Right atrium auricular region (tissue), 2 donors: Measurements from ENCODE around the gene CA11. TPM values are rescaled to one million over a fixed set of nuclear protein-coding genes. Genes with fewer than 3 reads are reported as not detected.
A peak's percentile ranks its signal among the peaks of the same experiment; 100 is the strongest.

Source experiments
- DNase-seq: peaks from one replicate; pipeline ENCODE4 v3.0.0-alpha.2; 2019; ENCODE audit warnings: low spot score
- H3K27ac ChIP-seq, 2 donors: fragments of 200-600 bp; sonication (generic); 1 replicate in 1 of 2; 2 replicates in 1 of 2; pipeline ENCODE4 v1.5.1; 2016 to 2019
- H3K27me3 ChIP-seq, 2 donors: fragments of 200-600 bp; sonication (generic); one replicate each; pipeline versions ENCODE4 v1.5.1 to v1.6.0; 2017 to 2019
- H3K36me3 ChIP-seq: fragments of 200-600 bp; sonication (generic); one replicate; pipeline ENCODE4 v1.5.1; 2016
- H3K4me1 ChIP-seq, 2 donors: fragments of 200-600 bp; sonication (generic); one replicate each; pipeline versions ENCODE4 v1.5.1 to v1.6.0; 2017 to 2019
- H3K4me3 ChIP-seq, 2 donors: fragments of 200-600 bp; sonication (generic); 1 replicate in 1 of 2; 2 replicates in 1 of 2; pipeline ENCODE4 v1.5.1; 2017 to 2019; ENCODE audit warnings: mild to moderate bottlenecking in 1 of 2, moderate library complexity in 1 of 2
- H3K9me3 ChIP-seq, 2 donors: fragments of 200-600 bp; sonication (generic); one replicate each; pipeline ENCODE4 v1.5.1; 2019
- CTCF ChIP-seq, 2 donors: fragments of 200-600 bp; sonication (generic); IDR thresholded peaks; one replicate each; pipeline ENCODE4 v1.5.1; 2019; ENCODE audit warnings: antibody characterized with exemption in 2 of 2
- total RNA-seq, 2 donors: library from RNA; depleted of rRNA; stranded (reverse); fragments of >200 nt; gene quantifications; one replicate each; pipeline ENCODE4 v1.1.0, GENCODE V29; 2016

The CA11 gene
- total RNA-seq, 2 donors from 2014 or later = 3.4 to 13.3 TPM

GRCh38 chr19:48631225-48631624, 14.8 kb downstream of the CA11 start:
- no peak for DNase-seq
- Histone ChIP-seq H3K36me3 (peaks cover 1% of the 10 kb centered on the region), H3K4me3 (peak overlapping the region in 1 of 2 donors; percentile 32), H3K9me3 (no peaks in the 10 kb centered on the region), H3K4me1 (peaks cover 0 to 63% of the 10 kb centered on the region in 2 donors), H3K27ac (peak overlapping the region; percentile 80 to 89), H3K27me3 (no peaks in the 10 kb centered on the region)
- TF ChIP-seq CTCF (IDR thresholded peaks at IDR 0.05) = no peak

GRCh38 chr19:48630296-48631063, 15.5 kb downstream of the CA11 start:
- Histone ChIP-seq H3K4me3 (peak overlapping the region in 1 of 2 donors; percentile 32), H3K9me3 (no peaks in the 10 kb centered on the region), H3K4me1 (peaks cover 0 to 58% of the 10 kb centered on the region in 2 donors), H3K27me3 (no peaks in the 10 kb centered on the region), H3K27ac (peak overlapping the region; percentile 80 to 89), H3K36me3 (peaks cover 7% of the 10 kb centered on the region)
- peak; percentile 87 for DNase-seq
- peak in 1 of 2 donors; percentile 55 for TF ChIP-seq CTCF (IDR thresholded peaks at IDR 0.05)

GRCh38 chr19:48629599-48630295, 16.2 kb downstream of the CA11 start:
- DNase-seq = peak; percentile 76
- Histone ChIP-seq H3K4me3 (peak overlapping the region in 1 of 2 donors; percentile 32), H3K36me3 (peaks cover 7% of the 10 kb centered on the region), H3K27me3 (no peaks in the 10 kb centered on the region), H3K27ac (peak overlapping the region; percentile 80 to 89), H3K4me1 (peaks cover 0 to 60% of the 10 kb centered on the region in 2 donors), H3K9me3 (no peaks in the 10 kb centered on the region)
- no peak for TF ChIP-seq CTCF (IDR thresholded peaks at IDR 0.05)

- TF ChIP-seq CTCF (IDR thresholded peaks at IDR 0.05) = no peak
- DNase-seq = no peak
- H3K36me3 ChIP-seq = peaks cover 7% of the 10 kb centered on the region
- H3K27ac ChIP-seq = peak overlapping the region; percentile 80 to 89
- no peaks in the 10 kb centered on the region for H3K27me3 ChIP-seq
- H3K4me3 ChIP-seq = no peak overlapping the region
- peaks cover 0 to 60% of the 10 kb centered on the region in 2 donors for H3K4me1 ChIP-seq
- no peaks in the 10 kb centered on the region for H3K9me3 ChIP-seq
These were observed 16.7 kb downstream of the CA11 start for GRCh38 chr19:48629297-48629598.

GRCh38 chr19:48628486-48629296, 17.3 kb downstream of the CA11 start:
- DNase-seq = no peak
- no peak overlapping the region for H3K4me3 ChIP-seq
- H3K27ac ChIP-seq = no peak overlapping the region
- TF ChIP-seq CTCF (IDR thresholded peaks at IDR 0.05) = no peak
- peaks cover 7% of the 10 kb centered on the region for H3K36me3 ChIP-seq
- H3K9me3 ChIP-seq = no peaks in the 10 kb centered on the region
- no peaks in the 10 kb centered on the region for H3K27me3 ChIP-seq
- H3K4me1 ChIP-seq = peaks cover 0 to 59% of the 10 kb centered on the region in 2 donors
